Measurements from ENCODE around the gene WDR82. TPM values are rescaled to one million over a fixed set of nuclear protein-coding genes. Genes with fewer than 3 reads are reported as not detected.
A peak's percentile ranks its signal among the peaks of the same experiment; 100 is the strongest.

Gene WDR82
- total and polyA plus RNA-seq, 2 of the 8 experiments (the other 6 are each of a cell fraction or from before 2014, with no cell fraction given), result 33.5 to 82.7 TPM

DNA sequence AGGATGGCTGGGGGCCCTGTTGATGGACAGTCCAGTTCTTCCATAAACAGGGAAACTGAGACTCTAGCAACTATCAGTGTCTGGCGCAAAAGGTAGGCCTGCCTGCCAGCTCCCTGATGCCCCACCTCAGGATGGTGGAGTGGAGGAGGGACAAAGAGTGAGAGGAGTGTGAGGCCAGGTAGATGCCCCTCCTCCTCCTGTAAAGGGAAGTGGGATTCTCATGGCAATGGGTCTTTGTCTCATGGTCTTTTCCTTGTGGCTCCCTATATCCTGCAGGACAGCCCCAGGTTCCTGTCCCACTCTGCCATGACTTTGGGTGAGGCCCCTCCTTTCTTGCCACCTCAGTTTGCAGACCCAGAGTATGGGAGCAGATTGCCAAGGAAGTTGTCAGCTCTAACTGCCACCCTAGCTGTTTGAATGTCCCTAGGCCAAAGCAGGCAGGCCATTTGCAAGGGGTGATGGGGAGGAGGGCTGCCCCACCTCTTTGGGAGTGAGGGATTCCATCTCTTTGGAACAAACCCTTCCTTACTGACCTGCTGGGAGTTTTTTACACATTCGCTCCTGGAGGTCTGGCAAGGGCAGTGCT lies 34.8 kb upstream of the WDR82 start:
- H3K4me1 ChIP-seq (replicated peaks in 1 of 4; ENCODE audit: control insufficient read depth in 3 of 4, insufficient read depth in 4 of 4, low read length in 3 of 4), result peaks cover 0 to 3% (median 3%) of the 10 kb centered on the region in 4 experiments; a peak in 5 of 7 replicates
- no peaks in the 10 kb centered on the region for H3K9me3 ChIP-seq (ENCODE audit: insufficient read depth in 2 of 2, low read depth in 1 of 2, low read length in 1 of 2)
- 0 out of 2 replicates have a peak overlapping the region, but pooled peaks have one; percentile 17 for H2BK12ac ChIP-seq (ENCODE audit: low read depth, low read length)
- POLR2A ChIA-PET (ENCODE audit: partially characterized antibody), result interaction anchor here (0.8 kb wide), 1 partner anchor 73 kb away, joined by 3 read pairs; no protein-coding TSS in a partner anchor
- no peak overlapping the region for H4K5ac ChIP-seq (ENCODE audit: insufficient read length, low read depth, low read length)
- H3K79me1 ChIP-seq (ENCODE audit: low read depth, low read length), result no peaks in the 10 kb centered on the region
- no peak overlapping the region for H3K56ac ChIP-seq (replicated peaks; ENCODE audit: insufficient read length, low read depth, low read length)
- H4K91ac ChIP-seq (replicated peaks; ENCODE audit: insufficient read length, low read length), result peak overlapping the region; percentile 56
- 82% methylated on average over 2 of the region's 2 CpGs; no CpG with 5 or more reads in 1 of the 2 experiments for WGBS, 2 experiments (ENCODE audit: extremely low coverage in 1 of 2, insufficient coverage in 1 of 2, insufficient read length in 1 of 2, insufficient replicate concordance in 2 of 2, low coverage in 1 of 2, low lambda C conversion rate in 2 of 2, missing lambda C conversion rate in 1 of 2)
- H2BK20ac ChIP-seq (ENCODE audit: low read length), result no peak overlapping the region
- no peak overlapping the region for H3K4me3 ChIP-seq (ENCODE audit: extremely low read depth in 1 of 4, insufficient read depth in 2 of 4, low read depth in 3 of 4, low read length in 4 of 4)
- no peak overlapping the region for H3K9ac ChIP-seq (replicated peaks in 1 of 4; ENCODE audit: extremely low read depth in 1 of 4, low read depth in 3 of 4, low read length in 3 of 4)
- no peak overlapping the region; the same call in 1 of the 2 replicates for H3K18ac ChIP-seq (ENCODE audit: extremely low read depth, low read length)
- H3K36me3 ChIP-seq (ENCODE audit: control insufficient read depth in 2 of 4, insufficient read depth in 4 of 4, low read length in 3 of 4), result no peaks in the 10 kb centered on the region; a peak in 1 of 8 replicates
- no peak overlapping the region for H3K4me2 ChIP-seq (ENCODE audit: insufficient read depth in 1 of 2, low read depth in 2 of 2, low read length in 2 of 2)
- no peak overlapping the region for H3K14ac ChIP-seq (ENCODE audit: insufficient read length)
- no peak overlapping the region for H2BK5ac ChIP-seq (ENCODE audit: low read depth, low read length)
- DNase-seq (ENCODE audit: low read depth in 1 of 2, low spot score in 2 of 2) (no peak), FAIRE-seq (no peak)
- peaks cover 0 to 5% (median 3%) of the 10 kb centered on the region in 4 experiments; a peak in 3 of 7 replicates for H3K27me3 ChIP-seq (replicated peaks in 1 of 4; ENCODE audit: control insufficient read depth in 3 of 4, extremely low read depth in 1 of 4, insufficient read depth in 3 of 4, low read length in 3 of 4)
- no peak overlapping the region for H2AFZ ChIP-seq (ENCODE audit: low read length)
- H3K23ac ChIP-seq (ENCODE audit: insufficient read length), result no peak overlapping the region
- H2AK5ac ChIP-seq (ENCODE audit: low read depth, low read length), result no peak overlapping the region
- no peak overlapping the region for H2BK120ac ChIP-seq (replicated peaks; ENCODE audit: low read depth, low read length)
- H3K79me2 ChIP-seq (ENCODE audit: control insufficient read depth in 1 of 2, insufficient read depth in 2 of 2, low read length in 2 of 2), result no peaks in the 10 kb centered on the region
- no peak overlapping the region for H3K4ac ChIP-seq (replicated peaks; ENCODE audit: insufficient read length, low read depth, low read length)
- H4K8ac ChIP-seq (ENCODE audit: extremely low read depth, insufficient read depth, low read length), result peak overlapping the region; percentile 41; the same call in 1 of the 2 replicates
- H4K20me1 ChIP-seq (replicated peaks in 1 of 2; ENCODE audit: control insufficient read depth in 1 of 2, insufficient read depth in 2 of 2, low read length in 2 of 2), result peaks cover 0 to under 1% of the 10 kb centered on the region in 2 experiments
- CTCF ChIA-PET (ENCODE audit: partially characterized antibody), result interaction anchor here (0.9 to 1.8 kb wide), 4 partner anchors 21 to 76 kb away, joined by 3 to 6 read pairs (median 4); partner anchors contain the start of gene WDR82
- H2BK15ac ChIP-seq (ENCODE audit: low read length), result no peak overlapping the region; the same call in 1 of the 2 replicates
- H3K23me2 ChIP-seq (ENCODE audit: low read depth, low read length), result peaks cover 4% of the 10 kb centered on the region; the same call in 1 of the 2 replicates
- H3K27ac ChIP-seq (ENCODE audit: low read depth, low read length), result no peak overlapping the region
- TF ChIP-seq KDM5A (IDR thresholded peaks at IDR 0.05; ENCODE audit: low read length) (no peak), SIX5 (IDR thresholded peaks at IDR 0.05; ENCODE audit: low read depth, low read length) (no peak), CHD1 (IDR thresholded peaks at IDR 0.05; ENCODE audit: low read depth, low read length) (no peak), SP4 (IDR thresholded peaks at IDR 0.05; ENCODE audit: low read length) (no peak), POU5F1 (IDR thresholded peaks at IDR 0.05; ENCODE audit: low read depth, low read length) (no peak), CBX8 (IDR thresholded peaks at IDR 0.05; ENCODE audit: borderline replicate concordance, low read depth, low read length) (no peak), PHF8 (conservative IDR thresholded peaks at IDR 0.05; ENCODE audit: low read depth, low read length) (no peak), ZNF274 (IDR thresholded peaks at IDR 0.05; ENCODE audit: borderline replicate concordance, extremely low read depth, low read length) (no peak)
- TF ChIP-seq, protein P1, sequence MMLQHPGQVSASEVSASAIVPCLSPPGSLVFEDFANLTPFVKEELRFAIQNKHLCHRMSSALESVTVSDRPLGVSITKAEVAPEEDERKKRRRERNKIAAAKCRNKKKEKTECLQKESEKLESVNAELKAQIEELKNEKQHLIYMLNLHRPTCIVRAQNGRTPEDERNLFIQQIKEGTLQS (IDR thresholded peaks at IDR 0.05; ENCODE audit: insufficient read depth, low read depth, low read length), result no peak
- TF ChIP-seq, protein P2, sequence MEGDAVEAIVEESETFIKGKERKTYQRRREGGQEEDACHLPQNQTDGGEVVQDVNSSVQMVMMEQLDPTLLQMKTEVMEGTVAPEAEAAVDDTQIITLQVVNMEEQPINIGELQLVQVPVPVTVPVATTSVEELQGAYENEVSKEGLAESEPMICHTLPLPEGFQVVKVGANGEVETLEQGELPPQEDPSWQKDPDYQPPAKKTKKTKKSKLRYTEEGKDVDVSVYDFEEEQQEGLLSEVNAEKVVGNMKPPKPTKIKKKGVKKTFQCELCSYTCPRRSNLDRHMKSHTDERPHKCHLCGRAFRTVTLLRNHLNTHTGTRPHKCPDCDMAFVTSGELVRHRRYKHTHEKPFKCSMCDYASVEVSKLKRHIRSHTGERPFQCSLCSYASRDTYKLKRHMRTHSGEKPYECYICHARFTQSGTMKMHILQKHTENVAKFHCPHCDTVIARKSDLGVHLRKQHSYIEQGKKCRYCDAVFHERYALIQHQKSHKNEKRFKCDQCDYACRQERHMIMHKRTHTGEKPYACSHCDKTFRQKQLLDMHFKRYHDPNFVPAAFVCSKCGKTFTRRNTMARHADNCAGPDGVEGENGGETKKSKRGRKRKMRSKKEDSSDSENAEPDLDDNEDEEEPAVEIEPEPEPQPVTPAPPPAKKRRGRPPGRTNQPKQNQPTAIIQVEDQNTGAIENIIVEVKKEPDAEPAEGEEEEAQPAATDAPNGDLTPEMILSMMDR (IDR thresholded peaks at IDR 0.05; ENCODE audit: control extremely low read depth in 1 of 3, insufficient read depth in 1 of 3, low read depth in 1 of 3, low read length in 3 of 3), result no peak
